Stomach (tissue), 9 donors: ENCODE data around the gene RAB19. TPM values are rescaled to one million over a fixed set of nuclear protein-coding genes. Genes with fewer than 3 reads are reported as not detected.
A peak's percentile ranks its signal among the peaks of the same experiment; 100 is the strongest.

Experiments used
- DNase-seq, 2 donors: peaks; one replicate each; pipeline versions ENCODE4 v3.0.0 to v3.0.0-alpha.2; 2013 to 2019
- H3K27ac ChIP-seq, 5 donors: fragments of 200-600 bp in 4 of 5; sonication (generic) in 4 of 5; one replicate each; pipeline ENCODE4 v1.5.1; 2013 to 2019; ENCODE audit warnings: mild to moderate bottlenecking in 1 of 5, moderate library complexity in 1 of 5
- H3K27me3 ChIP-seq, 3 donors: fragments of 200-600 bp; sonication (generic); one replicate each; pipeline ENCODE4 v1.5.1; 2017 to 2019; ENCODE audit warnings: mixed run types in 1 of 3
- H3K36me3 ChIP-seq, 4 donors: fragments of 200-600 bp; sonication (generic); 1 replicate in 3 of 4; 2 replicates in 1 of 4; pipeline ENCODE4 v1.5.1; 2016 to 2019
- H3K4me1 ChIP-seq, 4 donors: fragments of 200-600 bp; sonication (generic); one replicate each; pipeline ENCODE4 v1.5.1; 2016 to 2019
- H3K4me3 ChIP-seq, 4 donors: fragments of 200-600 bp; sonication (generic) in 3 of 4; one replicate each; pipeline ENCODE4 v1.5.1; 2016 to 2019; ENCODE audit warnings: mild to moderate bottlenecking in 1 of 4
- H3K9me3 ChIP-seq, 4 donors: fragments of 200-600 bp; sonication (generic); one replicate each; pipeline ENCODE4 v1.5.1; 2016 to 2019
- CTCF ChIP-seq, 7 experiments: fragments of 450-650 bp in 4 of 7; fragments of 200-600 bp in 3 of 7; sonication (generic) in 3 of 7; IDR thresholded peaks; one replicate each; pipeline ENCODE4 v1.5.1; 2016 to 2019; ENCODE audit warnings: antibody characterized with exemption in 7 of 7, control low read depth in 2 of 7, mild to moderate bottlenecking in 1 of 7
- EP300 ChIP-seq: sonication (generic); formaldehyde crosslinking; IDR thresholded peaks from one replicate; pipeline ENCODE4 v1.6.1; 2017; ENCODE audit warnings: antibody characterized with exemption
- POLR2A ChIP-seq, 4 donors: fragments of 450-650 bp; IDR thresholded peaks; one replicate each; pipeline ENCODE4 v1.6.1; 2016; ENCODE audit warnings: antibody characterized with exemption in 4 of 4, control low read depth in 2 of 4, mild to moderate bottlenecking in 1 of 4, moderate library complexity in 1 of 4
- POLR2AphosphoS5 ChIP-seq, 3 donors: sonication (generic); formaldehyde crosslinking; IDR thresholded peaks; one replicate each; pipeline ENCODE4 v1.6.1; 2016; ENCODE audit warnings: antibody characterized with exemption in 3 of 3
- WGBS, 5 donors: extraction: QIAGEN DNeasy Blood & Tissue Kit in 3 of 5; methylation state at CpG; one replicate each; pipeline versions ENCODE4 v1.1.5 to v1.1.7; 2013 to 2018; 5-methylcytosine and 5-hydroxymethylcytosine counted together
- intact Hi-C: fragments of 100-400 bp; cut with DNase I; formaldehyde crosslinking; loops from one replicate; pipeline ENCODE4 v1.15.1; 2023; ENCODE audit warnings: low total_unique reads
- polyA plus RNA-seq, 3 donors: library from polyadenylated mRNA; stranded (reverse); fragments of 200-250 nt; gene quantifications; one replicate each; pipeline ENCODE4 v1.2.3, GENCODE V29; 2013
- total RNA-seq, 5 donors: library from RNA; depleted of rRNA; stranded (reverse); fragments of >200 nt; gene quantifications; one replicate each; pipeline versions ENCODE4 v1.1.0 to v1.2.3, GENCODE V29; 2014 to 2016
- donor health status: healthy with polysubstance abuse.
- donor health status: Bipolar disorder and iron deficiency.
- donor health status: healthy.

Gene RAB19
- total and polyA plus RNA-seq, 8 donors = 0.20 to 4.6 (median 0.87) TPM; not detected in 3

- no peak overlapping the region for H3K27ac ChIP-seq
- H3K36me3 ChIP-seq = no peaks in the 10 kb centered on the region
- WGBS, 5 donors = 73 to 84% (median 77%) methylated on average over 10 of the region's 10 CpGs
- TF ChIP-seq EP300 = no peak
- TF ChIP-seq POLR2AphosphoS5 (IDR thresholded peaks at IDR 0.05) = no peak
- no peak for TF ChIP-seq CTCF (IDR thresholded peaks at IDR 0.05)
- no peak for TF ChIP-seq POLR2A (IDR thresholded peaks at IDR 0.05)
- DNase-seq = no peak
- peaks cover 4 to 38% (median 22%) of the 10 kb centered on the region in 4 donors for H3K4me1 ChIP-seq
- peaks cover 0 to 10% (median 0%) of the 10 kb centered on the region in 3 donors for H3K27me3 ChIP-seq
- no peaks in the 10 kb centered on the region for H3K9me3 ChIP-seq
- peak overlapping the region in 3 of 4 donors; percentile 69 to 94 (median 78) for H3K4me3 ChIP-seq
- intact Hi-C loops = no loop called here
Measured at GRCh38 chr7:140398821-140399220, 5.0 kb upstream of the RAB19 start.

GRCh38 chr7:140400381-140400780 lies 3.5 kb upstream of the RAB19 start:
- WGBS, 5 donors = 75 to 87% (median 82%) methylated on average over 3 of the region's 3 CpGs

GRCh38 chr7:140402178-140402835 lies 1.6 kb upstream of the RAB19 start:
- Histone ChIP-seq H3K4me3 (no peak overlapping the region), H3K36me3 (no peaks in the 10 kb centered on the region), H3K27me3 (peaks cover 0 to 14% (median 0%) of the 10 kb centered on the region in 3 donors), H3K4me1 (peaks cover 4 to 27% (median 16%) of the 10 kb centered on the region in 4 donors), H3K9me3 (no peaks in the 10 kb centered on the region), H3K27ac (no peak overlapping the region)
- WGBS, 5 donors = 67 to 79% (median 70%) methylated on average over 2 of the region's 2 CpGs
- TF ChIP-seq POLR2AphosphoS5 (IDR thresholded peaks at IDR 0.05) (no peak), CTCF (IDR thresholded peaks at IDR 0.05) (no peak), EP300 (no peak), POLR2A (IDR thresholded peaks at IDR 0.05) (no peak)
- no peak for DNase-seq
- intact Hi-C loops = no loop called here

More at GRCh38 chr7:140400381-140400780, 3.5 kb upstream of the RAB19 start:
- no peak for DNase-seq
- Histone ChIP-seq H3K9me3 (no peaks in the 10 kb centered on the region), H3K4me3 (no peak overlapping the region), H3K27me3 (peaks cover 0 to 14% (median 0%) of the 10 kb centered on the region in 3 donors), H3K4me1 (peaks cover 14 to 47% (median 24%) of the 10 kb centered on the region in 4 donors), H3K36me3 (no peaks in the 10 kb centered on the region), H3K27ac (no peak overlapping the region)
- TF ChIP-seq CTCF (IDR thresholded peaks at IDR 0.05) (no peak), EP300 (no peak), POLR2A (IDR thresholded peaks at IDR 0.05) (no peak), POLR2AphosphoS5 (IDR thresholded peaks at IDR 0.05) (no peak)
- intact Hi-C loops = no loop called here

- no peak for DNase-seq
- 53 to 62% (median 57%) methylated on average over 3 of the region's 3 CpGs for WGBS, 5 donors
- H3K9me3 ChIP-seq = no peaks in the 10 kb centered on the region
- no peak for TF ChIP-seq POLR2A (IDR thresholded peaks at IDR 0.05)
- no peak for TF ChIP-seq POLR2AphosphoS5 (IDR thresholded peaks at IDR 0.05)
- no peak for TF ChIP-seq CTCF (IDR thresholded peaks at IDR 0.05)
- no peak for TF ChIP-seq EP300
- H3K4me1 ChIP-seq = peaks cover 4 to 18% (median 14%) of the 10 kb centered on the region in 4 donors
- peak overlapping the region in 1 of 5 donors; percentile 70 for H3K27ac ChIP-seq
- intact Hi-C loops = no loop called here
- H3K36me3 ChIP-seq = no peaks in the 10 kb centered on the region
- peak overlapping the region; percentile 35 to 58 (median 52) for H3K4me3 ChIP-seq
- H3K27me3 ChIP-seq = peaks cover 0 to 14% (median 0%) of the 10 kb centered on the region in 3 donors
Measured at GRCh38 chr7:140404565-140405065, 757 bp downstream of the RAB19 start.
